ENCODE results near the gene WWTR1.

WWTR1 gene

DNA sequence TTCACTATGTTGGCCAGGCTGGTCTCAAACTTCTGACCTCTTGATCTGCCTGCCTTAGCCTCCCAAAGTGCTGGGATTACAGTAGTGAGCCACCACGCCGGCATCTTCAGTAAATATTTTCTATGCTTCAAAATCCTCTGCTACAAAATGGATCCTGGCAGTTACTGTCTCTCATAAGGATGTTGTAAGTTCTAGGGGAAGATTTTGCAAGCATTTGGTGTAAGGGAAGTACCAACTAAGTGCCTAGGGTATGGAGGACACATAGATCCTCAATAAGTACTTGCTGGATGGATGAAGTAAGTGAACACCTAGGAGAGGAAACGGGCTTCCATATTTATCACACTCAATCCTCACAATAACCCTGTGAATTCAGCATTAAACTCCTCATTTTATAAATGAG lies 176.8 kb downstream of the WWTR1 start:
- Histone ChIP-seq H3K36me3 (ENCODE audit: insufficient read depth, low read length) (no peaks in the 10 kb centered on the region), H3K9ac (ENCODE audit: low read length) (no peak overlapping the region), H3K9me3 (ENCODE audit: low read length) (no peaks in the 10 kb centered on the region), H3K27ac (ENCODE audit: low read depth, low read length) (no peak overlapping the region), H3K4me1 (ENCODE audit: insufficient read depth, low read length) (no peaks in the 10 kb centered on the region), H3K27me3 (ENCODE audit: control insufficient read depth in 1 of 2, insufficient read depth in 2 of 2, low read length in 2 of 2) (no peaks in the 10 kb centered on the region), H3K4me3 (ENCODE audit: low read depth in 1 of 2, low read length in 2 of 2) (no peak overlapping the region)

DNA sequence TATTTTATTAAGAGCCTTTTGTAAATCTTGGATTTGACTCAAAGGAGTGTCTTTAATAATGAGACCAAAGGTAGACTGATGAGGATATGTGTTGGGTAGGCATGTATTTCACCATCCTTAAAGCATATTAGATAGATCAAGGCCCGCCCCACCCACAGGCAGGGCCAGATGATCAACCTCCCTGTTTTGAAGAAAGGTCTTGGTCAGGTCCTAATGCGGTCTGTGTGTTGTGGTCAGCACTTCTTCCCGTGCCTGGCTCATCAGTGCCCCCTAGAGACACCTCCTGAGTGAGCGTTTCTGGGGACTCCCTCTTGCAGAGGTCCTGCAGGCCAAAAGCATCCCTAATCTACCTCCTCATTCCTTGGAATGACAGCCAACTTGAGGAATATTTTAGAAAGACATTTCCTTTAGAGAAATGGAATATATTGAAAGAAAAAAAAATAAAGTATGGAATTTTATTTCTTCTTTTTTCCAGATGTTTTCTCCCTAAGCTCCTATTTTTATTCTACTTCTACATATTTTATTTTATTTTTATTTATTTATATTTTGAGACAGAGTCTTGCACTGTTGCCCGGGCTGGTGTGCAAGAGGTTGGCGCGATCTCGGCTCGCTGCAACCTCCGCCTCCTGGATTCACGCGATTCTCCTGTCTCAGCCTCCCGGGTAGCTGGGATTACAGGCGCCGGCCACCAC lies 177.4 kb downstream of the WWTR1 start:
- no peak overlapping the region for H3K4me3 ChIP-seq (ENCODE audit: low read depth in 1 of 2, low read length in 2 of 2)
- H3K27me3 ChIP-seq (ENCODE audit: control insufficient read depth in 1 of 2, insufficient read depth in 2 of 2, low read length in 2 of 2), result no peaks in the 10 kb centered on the region
- no peaks in the 10 kb centered on the region for H3K4me1 ChIP-seq (ENCODE audit: insufficient read depth, low read length)
- no peaks in the 10 kb centered on the region for H3K36me3 ChIP-seq (ENCODE audit: insufficient read depth, low read length)
- H3K9me3 ChIP-seq (ENCODE audit: low read length), result no peaks in the 10 kb centered on the region
- no peak overlapping the region for H3K27ac ChIP-seq (ENCODE audit: low read depth, low read length)
- H3K9ac ChIP-seq (ENCODE audit: low read length), result no peak overlapping the region

DNA sequence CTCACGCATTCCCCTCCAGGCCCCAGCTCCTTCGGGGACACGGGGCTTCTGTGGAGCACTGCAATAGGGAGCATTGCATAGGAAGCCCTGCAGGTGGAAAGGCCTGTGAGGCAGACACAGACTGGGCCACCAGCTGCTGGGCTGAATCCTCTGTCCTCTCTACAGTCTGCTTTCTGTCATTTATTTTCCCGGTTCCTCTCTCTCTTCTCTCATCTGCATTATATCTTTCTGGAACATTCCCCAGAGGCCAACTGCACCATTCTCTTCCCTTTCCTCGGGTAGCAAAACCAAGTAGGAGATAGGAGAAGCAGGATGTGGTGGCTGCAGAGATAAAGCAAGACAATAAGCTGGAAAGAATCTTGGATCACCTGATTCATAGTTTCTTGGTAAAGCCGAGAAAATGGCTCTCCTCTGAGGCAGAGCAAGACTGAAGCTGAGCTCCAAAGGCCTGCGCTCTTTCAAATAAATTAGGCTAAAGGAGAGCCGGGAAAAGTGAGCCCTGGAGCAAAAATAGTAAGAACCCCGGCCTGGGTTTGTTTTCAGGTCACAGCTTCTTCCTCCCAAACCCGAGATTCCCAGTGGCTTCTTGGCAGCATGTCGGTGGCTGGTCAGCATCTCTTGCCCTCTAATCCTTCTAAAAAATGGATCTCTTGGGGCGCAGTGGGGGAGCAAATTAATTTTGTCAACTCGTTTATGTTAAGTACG lies 178.1 kb downstream of the WWTR1 start:
- Histone ChIP-seq H3K4me1 (ENCODE audit: insufficient read depth, low read length) (no peaks in the 10 kb centered on the region), H3K9me3 (ENCODE audit: low read length) (no peaks in the 10 kb centered on the region), H3K36me3 (ENCODE audit: insufficient read depth, low read length) (no peaks in the 10 kb centered on the region), H3K27me3 (ENCODE audit: control insufficient read depth in 1 of 2, insufficient read depth in 2 of 2, low read length in 2 of 2) (no peaks in the 10 kb centered on the region), H3K9ac (ENCODE audit: low read length) (no peak overlapping the region), H3K27ac (ENCODE audit: low read depth, low read length) (no peak overlapping the region), H3K4me3 (ENCODE audit: low read depth in 1 of 2, low read length in 2 of 2) (no peak overlapping the region)

DNA sequence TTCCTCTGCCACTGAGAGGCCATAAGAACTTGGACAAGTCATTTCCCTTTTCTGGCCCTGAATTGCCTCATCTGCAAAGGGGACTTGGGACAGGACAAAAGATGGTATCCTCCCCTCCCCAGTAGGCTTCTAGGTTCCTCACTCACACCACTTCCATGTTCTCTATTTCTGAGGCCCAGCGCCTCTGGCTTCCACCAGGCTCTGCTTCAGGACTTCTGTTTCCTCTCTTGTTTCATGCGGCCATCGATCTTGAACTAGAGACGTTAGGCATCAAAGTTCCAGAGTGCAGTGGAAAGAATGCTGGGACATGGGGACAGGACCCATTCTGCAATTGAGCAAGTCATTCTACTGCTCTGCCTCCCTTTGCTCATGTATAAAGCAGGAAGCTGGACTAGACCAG lies 181.6 kb downstream of the WWTR1 start:
- Histone ChIP-seq H3K27me3 (ENCODE audit: control insufficient read depth in 1 of 2, insufficient read depth in 2 of 2, low read length in 2 of 2) (no peaks in the 10 kb centered on the region), H3K4me1 (ENCODE audit: insufficient read depth, low read length) (peaks cover 5% of the 10 kb centered on the region), H3K27ac (ENCODE audit: low read depth, low read length) (no peak overlapping the region), H3K9ac (ENCODE audit: low read length) (no peak overlapping the region), H3K36me3 (ENCODE audit: insufficient read depth, low read length) (no peaks in the 10 kb centered on the region), H3K4me3 (ENCODE audit: low read depth in 1 of 2, low read length in 2 of 2) (no peak overlapping the region), H3K9me3 (ENCODE audit: low read length) (no peaks in the 10 kb centered on the region)

DNA sequence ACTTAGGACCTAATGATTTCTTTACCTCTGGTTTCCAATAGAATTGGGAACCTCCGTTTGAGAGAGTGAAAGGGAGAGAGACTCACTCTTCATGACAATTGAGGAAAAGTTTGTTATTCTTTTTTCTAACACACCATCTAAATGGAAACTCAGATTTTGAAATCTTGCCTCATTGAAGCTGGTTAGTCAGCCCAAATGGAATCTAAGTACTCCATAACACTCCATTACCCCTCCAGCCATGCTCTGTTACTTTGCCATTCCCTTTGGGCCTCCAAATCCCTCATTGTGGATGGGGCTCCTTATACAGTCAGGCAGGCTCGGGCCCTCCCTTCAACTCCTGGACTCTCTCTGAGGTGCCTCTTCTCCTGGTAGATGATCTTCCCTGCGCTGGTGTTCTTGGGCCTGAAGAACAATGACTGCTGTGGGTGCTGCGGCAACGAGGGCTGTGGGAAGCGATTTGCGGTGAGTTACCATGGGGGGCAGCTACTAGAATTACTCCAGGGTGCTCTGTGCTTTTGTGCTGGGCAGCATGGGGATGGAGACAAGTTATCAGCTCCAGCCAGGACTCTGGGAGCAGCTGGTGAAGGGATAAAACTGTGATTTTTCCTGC lies 182.3 kb downstream of the WWTR1 start:
- H3K27me3 ChIP-seq (ENCODE audit: control insufficient read depth in 1 of 2, insufficient read depth in 2 of 2, low read length in 2 of 2), result no peaks in the 10 kb centered on the region
- no peak overlapping the region for H3K9ac ChIP-seq (ENCODE audit: low read length)
- H3K4me3 ChIP-seq (ENCODE audit: low read depth in 1 of 2, low read length in 2 of 2), result no peak overlapping the region
- no peak overlapping the region for H3K27ac ChIP-seq (ENCODE audit: low read depth, low read length)
- peaks cover 5% of the 10 kb centered on the region for H3K4me1 ChIP-seq (ENCODE audit: insufficient read depth, low read length)
- H3K36me3 ChIP-seq (ENCODE audit: insufficient read depth, low read length), result no peaks in the 10 kb centered on the region
- no peaks in the 10 kb centered on the region for H3K9me3 ChIP-seq (ENCODE audit: low read length)

DNA sequence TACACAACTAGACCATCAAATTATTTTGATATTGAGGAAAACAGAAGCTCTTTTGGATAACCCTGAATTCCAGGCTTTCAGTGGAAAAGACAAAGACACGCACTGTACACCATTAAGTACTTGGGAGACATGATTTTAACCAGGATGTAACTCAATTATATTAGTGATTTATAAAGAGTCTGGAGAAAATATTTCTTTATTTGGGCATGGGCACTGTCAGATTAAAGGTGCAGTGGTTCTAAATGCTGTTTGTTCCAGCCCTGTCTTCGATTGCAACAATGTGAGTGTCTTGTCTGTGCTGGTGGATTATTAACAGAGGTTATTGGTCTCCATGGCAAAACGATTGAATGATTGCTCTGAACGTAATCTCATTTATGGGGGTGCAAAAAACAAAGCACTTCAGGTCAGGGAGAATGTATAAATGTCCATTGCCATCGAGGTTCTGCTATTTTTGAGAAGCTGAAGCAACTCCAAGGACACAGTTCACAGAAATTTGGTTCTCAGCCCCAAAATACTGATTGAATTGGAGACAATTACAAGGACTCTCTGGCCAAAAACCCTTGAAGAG lies 183.5 kb downstream of the WWTR1 start, which contains the start of gene TM4SF4:
TSS of gene TM4SF4 (plus strand) at position 448 of the 568 bp plus-strand sequence. CDS start 181 bp downstream, outside the sequence.
- Histone ChIP-seq H3K27ac (ENCODE audit: low read depth, low read length) (no peak within 1 kb of the TSS), H3K4me1 (ENCODE audit: insufficient read depth, low read length) (peaks cover 5% of the 10 kb centered on the region), H3K9ac (ENCODE audit: low read length) (no peak within 1 kb of the TSS), H3K4me3 (ENCODE audit: low read depth in 1 of 2, low read length in 2 of 2) (no peak within 1 kb of the TSS), H3K9me3 (ENCODE audit: low read length) (no peaks in the 10 kb centered on the region), H3K36me3 (ENCODE audit: insufficient read depth, low read length) (no peaks in the 10 kb centered on the region), H3K27me3 (ENCODE audit: control insufficient read depth in 1 of 2, insufficient read depth in 2 of 2, low read length in 2 of 2) (no peaks in the 10 kb centered on the region)

DNA sequence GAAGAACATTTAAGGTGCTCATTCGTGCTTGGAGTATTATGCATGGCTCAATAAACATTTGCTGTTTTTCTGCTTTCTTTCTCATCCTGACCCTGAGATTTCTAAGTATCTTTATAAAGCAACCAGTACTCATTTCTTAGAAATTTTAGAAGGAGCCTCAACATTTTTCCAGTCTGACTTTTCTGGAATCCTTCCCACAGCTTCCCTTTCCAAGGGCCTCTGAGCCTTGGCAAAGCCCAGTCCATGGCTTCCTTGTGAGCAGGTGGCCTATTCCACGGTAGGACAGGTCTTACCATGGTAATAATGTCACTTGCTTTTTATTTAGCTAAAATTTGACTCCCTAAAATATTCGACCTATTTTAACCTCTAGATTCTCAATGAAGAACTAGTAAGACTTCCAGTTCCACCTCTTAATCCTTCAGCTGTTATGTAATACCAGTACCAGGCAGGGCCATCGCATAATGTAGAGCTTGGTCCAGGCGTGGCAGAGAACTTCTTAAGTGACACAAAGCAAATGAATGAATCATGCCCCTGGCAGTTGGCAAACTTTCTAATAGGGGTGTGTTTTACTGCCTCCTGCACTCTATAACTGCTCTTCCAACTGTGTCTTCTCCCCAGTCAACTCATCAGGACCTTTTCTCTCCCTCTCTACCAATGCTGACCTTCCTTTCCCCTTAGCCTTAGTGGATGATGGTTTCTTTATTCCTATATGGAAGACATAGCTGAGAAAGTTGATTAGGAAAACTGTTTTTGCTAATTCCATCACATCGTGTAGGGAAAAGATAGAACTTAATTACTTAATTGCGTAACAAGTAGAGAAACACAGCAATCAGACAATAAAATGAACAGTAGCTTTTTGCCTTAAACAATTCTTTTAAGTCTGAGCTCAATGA lies 184.2 kb downstream of the WWTR1 start:
- Histone ChIP-seq H3K9me3 (ENCODE audit: low read length) (no peaks in the 10 kb centered on the region), H3K36me3 (ENCODE audit: insufficient read depth, low read length) (no peaks in the 10 kb centered on the region), H3K4me3 (ENCODE audit: low read depth in 1 of 2, low read length in 2 of 2) (no peak overlapping the region), H3K27me3 (ENCODE audit: control insufficient read depth in 1 of 2, insufficient read depth in 2 of 2, low read length in 2 of 2) (no peaks in the 10 kb centered on the region), H3K9ac (ENCODE audit: low read length) (no peak overlapping the region), H3K4me1 (ENCODE audit: insufficient read depth, low read length) (peaks cover 5% of the 10 kb centered on the region), H3K27ac (ENCODE audit: low read depth, low read length) (no peak overlapping the region)

DNA sequence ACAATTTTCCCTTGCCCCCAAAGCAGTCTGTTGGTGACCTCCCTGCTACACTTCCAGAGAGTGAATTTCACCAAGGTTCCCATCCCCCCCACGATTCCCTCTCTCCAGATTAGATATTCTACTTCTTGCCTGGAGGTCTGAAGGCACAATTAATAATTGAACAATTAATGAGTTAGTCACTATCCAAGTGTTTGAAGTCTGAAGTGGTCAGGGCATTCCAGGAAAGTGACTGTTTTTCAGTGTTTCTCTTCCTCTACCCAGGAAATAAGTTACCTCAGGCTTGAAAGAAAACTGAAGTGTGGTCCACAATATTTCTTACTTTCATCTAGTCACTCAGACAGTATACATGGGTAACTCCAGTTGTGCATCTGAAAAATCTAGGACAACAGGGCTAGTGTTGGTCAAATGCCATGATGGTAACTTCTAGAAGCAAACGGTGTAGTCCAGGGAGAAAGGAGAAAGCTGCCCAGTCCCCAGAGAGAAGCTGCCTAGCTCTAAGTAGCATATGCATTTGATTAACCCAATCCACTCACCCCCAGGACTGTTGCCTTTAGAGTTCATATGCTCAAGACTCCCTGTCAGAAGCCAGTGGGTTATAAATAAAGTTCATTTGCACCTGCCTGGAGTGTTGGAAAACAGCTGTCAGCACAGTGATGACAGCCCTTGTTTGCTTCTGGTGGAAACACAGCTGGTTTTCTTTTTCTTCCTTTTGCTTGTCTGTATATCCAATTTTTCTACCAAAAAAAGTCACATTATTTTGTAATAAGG lies 185.6 kb downstream of the WWTR1 start:
- no peaks in the 10 kb centered on the region for H3K9me3 ChIP-seq (ENCODE audit: low read length)
- H3K4me3 ChIP-seq (ENCODE audit: low read depth in 1 of 2, low read length in 2 of 2), result no peak overlapping the region
- peaks cover 5% of the 10 kb centered on the region for H3K4me1 ChIP-seq (ENCODE audit: insufficient read depth, low read length)
- H3K9ac ChIP-seq (ENCODE audit: low read length), result no peak overlapping the region
- no peaks in the 10 kb centered on the region for H3K27me3 ChIP-seq (ENCODE audit: control insufficient read depth in 1 of 2, insufficient read depth in 2 of 2, low read length in 2 of 2)
- H3K27ac ChIP-seq (ENCODE audit: low read depth, low read length), result no peak overlapping the region
- no peaks in the 10 kb centered on the region for H3K36me3 ChIP-seq (ENCODE audit: insufficient read depth, low read length)

DNA sequence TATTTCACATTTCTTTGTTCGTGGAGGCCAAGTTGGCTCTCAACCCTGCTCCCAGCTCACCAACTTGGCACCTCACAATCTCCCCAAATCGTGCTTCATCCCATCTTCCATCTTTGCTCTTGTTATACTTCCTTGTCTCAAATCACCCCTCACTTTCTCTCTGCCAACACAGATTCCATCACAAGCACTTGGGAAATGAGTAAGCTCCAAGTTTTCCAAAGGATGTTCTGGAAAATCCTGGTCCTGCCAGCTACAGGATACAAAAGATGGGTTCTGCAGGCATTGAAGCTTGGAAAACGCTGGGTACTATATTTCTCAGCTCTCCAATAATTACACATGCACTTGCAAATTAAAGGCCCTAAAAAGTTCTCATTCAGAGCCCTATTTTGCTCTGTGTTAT lies 187.4 kb downstream of the WWTR1 start:
- no peak overlapping the region for H3K27ac ChIP-seq (ENCODE audit: low read depth, low read length)
- no peaks in the 10 kb centered on the region for H3K9me3 ChIP-seq (ENCODE audit: low read length)
- no peaks in the 10 kb centered on the region for H3K27me3 ChIP-seq (ENCODE audit: control insufficient read depth in 1 of 2, insufficient read depth in 2 of 2, low read length in 2 of 2)
- H3K36me3 ChIP-seq (ENCODE audit: insufficient read depth, low read length), result no peaks in the 10 kb centered on the region
- H3K4me1 ChIP-seq (ENCODE audit: insufficient read depth, low read length), result peaks cover 5% of the 10 kb centered on the region
- no peak overlapping the region for H3K4me3 ChIP-seq (ENCODE audit: low read depth in 1 of 2, low read length in 2 of 2)
- no peak overlapping the region for H3K9ac ChIP-seq (ENCODE audit: low read length)

DNA sequence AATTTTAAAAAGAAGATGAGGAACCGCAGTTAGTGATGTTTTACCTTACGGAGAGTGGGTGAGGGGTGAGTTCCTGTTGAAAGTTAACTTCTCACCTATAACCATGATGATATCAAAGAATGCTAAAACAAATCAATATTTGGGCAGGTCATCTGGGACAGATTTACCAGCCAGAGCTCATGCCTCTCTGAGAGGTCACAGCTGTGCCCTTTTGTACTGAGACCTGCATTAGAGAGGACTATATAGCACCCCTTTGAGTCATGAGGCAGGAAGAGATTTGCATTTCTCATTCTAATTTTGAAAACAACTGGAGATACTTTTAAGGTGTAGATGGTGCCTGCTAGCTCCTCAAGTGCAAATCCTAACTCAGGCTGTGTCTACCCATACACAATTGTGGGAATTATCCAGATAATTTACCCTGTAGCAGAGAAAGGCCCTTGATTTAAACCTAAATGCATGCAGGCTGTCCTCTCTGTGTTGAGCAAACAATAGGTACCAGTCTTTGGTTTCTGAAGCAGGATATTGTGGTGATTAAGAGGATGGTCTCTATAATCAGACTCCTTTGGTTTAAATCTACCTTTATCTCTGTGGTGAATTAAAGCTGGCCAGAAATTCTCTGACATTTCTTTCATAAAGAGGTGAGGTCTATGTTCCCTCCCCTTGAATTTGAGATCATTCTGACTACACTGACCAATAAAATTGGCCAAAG lies 189.2 kb downstream of the WWTR1 start:
- Histone ChIP-seq H3K27ac (ENCODE audit: low read depth, low read length) (no peak overlapping the region), H3K4me1 (ENCODE audit: insufficient read depth, low read length) (peaks cover 5% of the 10 kb centered on the region), H3K27me3 (ENCODE audit: control insufficient read depth in 1 of 2, insufficient read depth in 2 of 2, low read length in 2 of 2) (no peaks in the 10 kb centered on the region), H3K36me3 (ENCODE audit: insufficient read depth, low read length) (no peaks in the 10 kb centered on the region), H3K9ac (ENCODE audit: low read length) (no peak overlapping the region), H3K9me3 (ENCODE audit: low read length) (no peaks in the 10 kb centered on the region), H3K4me3 (ENCODE audit: low read depth in 1 of 2, low read length in 2 of 2) (no peak overlapping the region)

Measured in muscle layer of colon (tissue), 2 donors.